Measurements from ENCODE around the gene SCAANT1. TPM values are rescaled to one million over a fixed set of nuclear protein-coding genes. Genes with fewer than 3 reads are reported as not detected.

Gene SCAANT1
- total RNA-seq, 4 donors from 2014 or later, result not detected

DNA sequence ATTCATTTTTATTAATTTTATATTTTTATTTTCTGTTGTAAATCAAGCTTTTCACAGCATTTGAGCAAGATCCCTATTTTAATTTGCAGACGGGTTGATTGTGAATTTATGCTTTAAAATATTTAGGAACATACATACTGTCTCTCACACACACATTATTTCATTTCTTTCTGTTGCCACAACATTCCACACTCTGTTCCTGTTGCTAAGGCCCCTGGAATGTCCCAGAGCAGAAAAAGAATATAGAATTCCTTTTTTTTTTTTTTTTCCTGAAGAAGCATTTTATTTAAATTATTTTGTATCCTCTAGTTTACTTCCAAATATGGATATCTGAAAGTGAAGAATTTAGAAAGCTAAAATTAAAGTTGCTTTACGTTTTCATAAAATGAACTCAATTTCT is 36.8 kb upstream of the SCAANT1 start:
- intact Hi-C loops (cut with DNase I; ENCODE audit: low total_unique reads), result no loop called here

DNA sequence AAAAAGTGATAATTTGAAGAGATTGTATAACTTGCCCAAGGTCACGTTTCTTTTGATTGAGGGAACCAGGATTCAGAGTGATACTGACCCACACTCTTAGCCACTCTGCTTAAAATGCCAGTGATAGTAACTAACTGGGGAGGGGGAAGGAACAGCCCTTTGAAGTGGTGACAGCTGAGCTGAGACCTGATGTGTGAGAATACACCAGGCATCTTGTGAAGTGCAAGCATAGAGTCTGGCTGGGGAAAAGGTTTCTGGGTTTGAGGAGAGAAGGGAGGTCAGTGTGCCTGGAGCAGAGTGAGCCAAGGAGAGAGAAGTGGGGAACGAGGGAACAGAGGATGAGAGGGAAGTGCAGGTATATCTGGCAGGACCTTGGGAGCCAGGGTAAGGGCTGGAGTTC is 35.4 kb upstream of the SCAANT1 start:
- no peak overlapping the region for H3K27ac ChIP-seq
- H3K27me3 ChIP-seq, result no peaks in the 10 kb centered on the region
- no peak for DNase-seq
- no peaks in the 10 kb centered on the region for H3K36me3 ChIP-seq
- intact Hi-C loops (cut with DNase I; ENCODE audit: low total_unique reads), result no loop called here
- TF ChIP-seq POLR2A (IDR thresholded peaks at IDR 0.05) (no peak), CTCF (IDR thresholded peaks at IDR 0.05) (no peak)
- H3K9me3 ChIP-seq, result no peaks in the 10 kb centered on the region
- H3K4me1 ChIP-seq, result peaks cover 0 to 5% of the 10 kb centered on the region in 2 donors
- H3K4me3 ChIP-seq, result no peak overlapping the region

More for the DNA sequence above, 36.8 kb upstream of the SCAANT1 start:
- Histone ChIP-seq H3K9me3 (no peaks in the 10 kb centered on the region), H3K27ac (no peak overlapping the region), H3K4me3 (no peak overlapping the region), H3K27me3 (no peaks in the 10 kb centered on the region), H3K4me1 (peaks cover 0 to 5% of the 10 kb centered on the region in 2 donors), H3K36me3 (no peaks in the 10 kb centered on the region)
- no peak for DNase-seq
- no peak for TF ChIP-seq POLR2A (IDR thresholded peaks at IDR 0.05)

DNA sequence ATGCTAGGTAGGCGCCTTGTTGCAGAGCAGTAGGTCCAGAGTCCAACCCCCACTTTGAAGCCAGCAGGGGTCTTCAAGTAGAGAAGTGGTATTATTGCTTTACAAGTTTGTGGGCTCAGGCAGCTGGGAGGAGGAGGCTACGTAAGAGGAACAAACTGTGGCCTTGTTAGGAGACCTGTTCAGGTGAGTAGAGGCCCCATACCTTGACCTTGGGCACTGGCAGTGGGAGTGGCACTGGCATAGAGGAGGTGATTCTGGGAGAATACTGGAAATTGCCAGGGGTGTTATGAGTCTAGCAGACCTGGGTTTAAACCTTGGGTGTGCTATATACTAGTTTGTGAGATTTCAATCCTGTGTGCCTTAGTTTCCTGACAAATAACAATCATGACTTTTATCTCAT is 34.6 kb upstream of the SCAANT1 start:
- H3K9me3 ChIP-seq, result no peaks in the 10 kb centered on the region
- H3K27me3 ChIP-seq, result no peaks in the 10 kb centered on the region
- intact Hi-C loops (cut with DNase I; ENCODE audit: low total_unique reads), result no loop called here
- H3K27ac ChIP-seq, result no peak overlapping the region
- no peak for TF ChIP-seq CTCF (IDR thresholded peaks at IDR 0.05)
- TF ChIP-seq POLR2A (IDR thresholded peaks at IDR 0.05), result no peak
- no peaks in the 10 kb centered on the region for H3K36me3 ChIP-seq
- no peak overlapping the region for H3K4me3 ChIP-seq
- no peak for DNase-seq
- H3K4me1 ChIP-seq, result peaks cover 0 to 5% of the 10 kb centered on the region in 2 donors

DNA sequence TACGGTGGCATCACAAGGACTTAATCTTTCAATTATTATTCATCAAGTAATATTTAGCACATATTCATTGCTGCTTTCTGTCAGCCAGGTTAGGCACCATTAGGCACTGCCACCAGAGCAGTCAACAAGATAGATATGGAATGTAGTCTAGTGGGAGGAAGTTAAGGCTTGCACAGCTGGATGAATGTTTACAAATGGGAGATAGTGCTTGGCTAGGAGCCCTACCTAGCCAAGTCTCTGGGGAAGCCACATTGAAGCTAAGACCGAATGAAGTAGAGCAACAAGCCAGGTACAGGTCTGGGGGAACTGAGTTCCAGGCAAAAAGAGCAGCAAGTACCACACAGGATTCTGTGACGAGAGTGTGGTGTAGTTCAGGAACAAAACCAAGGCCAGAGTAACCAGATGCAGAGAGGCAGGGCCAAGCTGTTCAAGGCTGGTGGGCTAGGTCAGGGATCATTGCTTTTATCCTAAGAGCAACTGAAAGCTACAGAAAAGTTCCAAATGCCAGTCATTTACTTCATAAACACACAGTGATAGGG is 33.4 kb upstream of the SCAANT1 start:
- H3K4me3 ChIP-seq, result no peak overlapping the region
- no peaks in the 10 kb centered on the region for H3K9me3 ChIP-seq
- no peak overlapping the region for H3K27ac ChIP-seq
- TF ChIP-seq POLR2A (IDR thresholded peaks at IDR 0.05) (no peak), CTCF (IDR thresholded peaks at IDR 0.05) (no peak)
- H3K4me1 ChIP-seq, result peaks cover 0 to 5% of the 10 kb centered on the region in 2 donors
- DNase-seq, result no peak
- no peaks in the 10 kb centered on the region for H3K36me3 ChIP-seq
- no peaks in the 10 kb centered on the region for H3K27me3 ChIP-seq
- intact Hi-C loops (cut with DNase I; ENCODE audit: low total_unique reads), result no loop called here

GRCh38 chr3:63943678-63944077 is 31.5 kb upstream of the SCAANT1 start:
- Histone ChIP-seq H3K27me3 (no peaks in the 10 kb centered on the region), H3K27ac (no peak overlapping the region), H3K9me3 (no peaks in the 10 kb centered on the region), H3K36me3 (no peaks in the 10 kb centered on the region), H3K4me1 (peaks cover 0 to 5% of the 10 kb centered on the region in 2 donors), H3K4me3 (no peak overlapping the region)
- DNase-seq, result no peak
- intact Hi-C loops (cut with DNase I; ENCODE audit: low total_unique reads), result no loop called here
- TF ChIP-seq CTCF (IDR thresholded peaks at IDR 0.05) (no peak), POLR2A (IDR thresholded peaks at IDR 0.05) (no peak)

DNA sequence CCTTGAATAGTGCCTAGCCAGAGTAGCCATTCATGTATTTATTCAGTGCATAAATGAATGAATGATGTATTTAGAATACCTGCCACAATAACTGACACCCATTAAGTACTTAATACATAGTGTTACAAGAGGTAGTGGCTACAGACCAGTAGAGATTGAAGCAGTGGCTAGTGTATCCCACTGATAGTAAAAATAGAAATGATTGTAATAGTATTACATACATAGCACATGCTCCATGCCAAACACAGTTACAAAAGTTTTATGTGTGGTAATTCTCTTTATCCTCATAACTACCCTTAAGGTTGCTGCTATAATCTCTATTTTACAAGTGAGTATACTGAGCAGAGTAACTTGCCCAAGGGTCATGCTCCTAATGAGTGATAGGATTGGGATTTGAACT is 30.3 kb upstream of the SCAANT1 start:
- Histone ChIP-seq H3K36me3 (no peaks in the 10 kb centered on the region), H3K27ac (no peak overlapping the region), H3K4me3 (no peak overlapping the region), H3K4me1 (peaks cover 0 to 5% of the 10 kb centered on the region in 2 donors), H3K27me3 (no peaks in the 10 kb centered on the region), H3K9me3 (no peaks in the 10 kb centered on the region)
- intact Hi-C loops (cut with DNase I; ENCODE audit: low total_unique reads), result no loop called here
- no peak for DNase-seq
- TF ChIP-seq POLR2A (IDR thresholded peaks at IDR 0.05) (no peak), CTCF (IDR thresholded peaks at IDR 0.05) (no peak)
